ENCODE results near the gene CPNE7. TPM values are rescaled to one million over a fixed set of nuclear protein-coding genes. Genes with fewer than 3 reads are reported as not detected.

Gene CPNE7
- total and polyA plus RNA-seq, 2 donors (not counting 1 experiment from before 2014, with no cell fraction given): 0.51 to 0.76 TPM

DNA sequence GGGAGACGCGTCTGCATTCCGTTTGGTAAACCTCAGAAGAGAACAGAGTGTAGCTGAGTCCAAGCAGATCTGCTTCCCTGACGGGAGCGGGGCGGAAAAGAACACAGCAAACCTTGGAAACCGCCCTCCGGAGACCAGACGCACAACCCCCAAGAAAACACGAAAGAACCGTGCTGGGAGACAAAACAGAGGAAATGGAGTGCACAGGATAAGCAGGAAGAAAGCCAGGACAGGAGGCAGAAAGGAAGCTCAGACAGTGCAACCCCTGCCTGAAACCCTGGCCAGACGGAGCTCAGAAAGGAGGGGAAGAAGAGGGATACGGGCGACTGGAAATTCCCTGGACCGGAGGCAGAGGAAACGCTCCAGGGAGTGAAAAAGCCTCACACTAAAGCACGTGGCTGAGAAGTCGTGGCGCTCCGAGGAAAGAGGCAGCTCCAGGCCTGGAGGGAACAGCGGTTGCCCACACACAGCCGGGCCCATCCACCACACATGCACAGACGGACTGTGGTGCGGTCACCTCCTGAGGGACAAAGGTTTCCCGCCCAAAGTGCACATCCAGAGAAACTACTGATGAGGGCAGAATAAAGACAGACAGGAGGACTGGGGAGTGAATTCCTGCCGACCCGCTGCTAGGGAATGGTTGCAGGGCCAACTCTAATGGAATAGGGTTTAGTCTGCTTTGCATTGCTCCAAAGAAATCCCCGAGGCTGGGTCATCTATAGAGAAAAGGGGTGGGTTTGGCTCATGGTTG is 48.1 kb downstream of the CPNE7 start:
- intact Hi-C loops (cut with micrococcal nuclease): no loop called here
- Histone ChIP-seq H3K4me1 (ENCODE audit: control insufficient read depth in 2 of 2, insufficient read depth in 2 of 2, low read length in 2 of 2) (no peaks in the 10 kb centered on the region), H3K4me3 (ENCODE audit: control extremely low read depth in 1 of 5, extremely low read depth in 1 of 5, insufficient read depth in 1 of 5, low read depth in 2 of 5, low read length in 4 of 5) (no peak overlapping the region), H3K9me3 (ENCODE audit: control extremely low read depth in 1 of 3, control insufficient read depth in 2 of 3, insufficient read depth in 1 of 3, low read length in 2 of 3) (no peaks in the 10 kb centered on the region), H3K4me2 (replicated peaks; ENCODE audit: low read depth, low read length, poor library complexity, severe bottlenecking) (no peak overlapping the region), H3K27me3 (replicated peaks in 1 of 4; ENCODE audit: control extremely low read depth in 1 of 4, control insufficient read depth in 3 of 4, insufficient read depth in 4 of 4, low read length in 3 of 4) (no peaks in the 10 kb centered on the region), H3K9ac (ENCODE audit: low read length) (no peak overlapping the region), H2AFZ (ENCODE audit: insufficient read depth, low read depth, low read length, poor library complexity, severe bottlenecking) (no peak overlapping the region), H3K27ac (ENCODE audit: low read length in 2 of 2) (no peak overlapping the region), H4K20me1 (ENCODE audit: control insufficient read depth, insufficient read depth, low read length, poor library complexity, severe bottlenecking) (no peaks in the 10 kb centered on the region), H3K36me3 (replicated peaks in 1 of 2; ENCODE audit: control extremely low read depth in 1 of 2, control insufficient read depth in 1 of 2, extremely low read depth in 1 of 2, insufficient read depth in 2 of 2, low read length in 1 of 2) (no peaks in the 10 kb centered on the region), H3K79me2 (ENCODE audit: control insufficient read depth, insufficient read depth, low read length) (no peaks in the 10 kb centered on the region)
- Mint-ChIP-seq H3K27ac (no peak overlapping the region), H3K9me3 (ENCODE audit: insufficient read depth) (no peaks in the 10 kb centered on the region), H3K4me3 (no peak overlapping the region), H3K27me3 (peaks cover 6% of the 10 kb centered on the region), H3K4me1 (no peaks in the 10 kb centered on the region)
- ChIA-PET POLR2A (interaction anchor here (0.6 kb wide), 1 partner anchor 177 kb away, joined by 10 read pairs; no protein-coding TSS in a partner anchor), CTCF (interaction anchor here (1.0 kb wide), 1 partner anchor 18 kb away, joined by 4 read pairs; no protein-coding TSS in a partner anchor)
- WGBS (ENCODE audit: insufficient coverage): 70% methylated on average over 27 of the region's 28 CpGs
- no peak for DNase-seq
- TF ChIP-seq, protein P1, sequence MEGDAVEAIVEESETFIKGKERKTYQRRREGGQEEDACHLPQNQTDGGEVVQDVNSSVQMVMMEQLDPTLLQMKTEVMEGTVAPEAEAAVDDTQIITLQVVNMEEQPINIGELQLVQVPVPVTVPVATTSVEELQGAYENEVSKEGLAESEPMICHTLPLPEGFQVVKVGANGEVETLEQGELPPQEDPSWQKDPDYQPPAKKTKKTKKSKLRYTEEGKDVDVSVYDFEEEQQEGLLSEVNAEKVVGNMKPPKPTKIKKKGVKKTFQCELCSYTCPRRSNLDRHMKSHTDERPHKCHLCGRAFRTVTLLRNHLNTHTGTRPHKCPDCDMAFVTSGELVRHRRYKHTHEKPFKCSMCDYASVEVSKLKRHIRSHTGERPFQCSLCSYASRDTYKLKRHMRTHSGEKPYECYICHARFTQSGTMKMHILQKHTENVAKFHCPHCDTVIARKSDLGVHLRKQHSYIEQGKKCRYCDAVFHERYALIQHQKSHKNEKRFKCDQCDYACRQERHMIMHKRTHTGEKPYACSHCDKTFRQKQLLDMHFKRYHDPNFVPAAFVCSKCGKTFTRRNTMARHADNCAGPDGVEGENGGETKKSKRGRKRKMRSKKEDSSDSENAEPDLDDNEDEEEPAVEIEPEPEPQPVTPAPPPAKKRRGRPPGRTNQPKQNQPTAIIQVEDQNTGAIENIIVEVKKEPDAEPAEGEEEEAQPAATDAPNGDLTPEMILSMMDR (IDR thresholded peaks at IDR 0.05): no peak
- no peak for TF ChIP-seq EZH2 (IDR thresholded peaks at IDR 0.05; ENCODE audit: borderline replicate concordance, insufficient read depth, low read depth, low read length, poor library complexity, severe bottlenecking)
- ATAC-seq (ENCODE audit: low read depth): no peak

Data from B cell (primary cell).